ENCODE measurements around the gene PRAF2. TPM values are rescaled to one million over a fixed set of nuclear protein-coding genes. Genes with fewer than 3 reads are reported as not detected.

PRAF2 gene
- total and polyA plus RNA-seq, 4 donors, result 30.8 to 54.3 (median 38.9) TPM

Other genes with a start within 250 kb of the PRAF2 start
- gene ERAS, start 247.5 kb downstream of the PRAF2 start, total RNA-seq, result not detected
- under 1 TPM in 1 of 2 donors, not detected in 1; 0.69 TPM for gene ERAS, start 247.5 kb downstream of the PRAF2 start, polyA plus RNA-seq
- gene PCSK1N, start 238.4 kb downstream of the PRAF2 start, total RNA-seq, result under 1 TPM in 1 of 2 donors, not detected in 1; 0.45 TPM
- gene PCSK1N, start 238.4 kb downstream of the PRAF2 start, polyA plus RNA-seq, result under 1 TPM; 0.43 to 0.88 TPM
- 10 to 100 TPM; 26.2 TPM for gene TIMM17B, start 176.2 kb downstream of the PRAF2 start, total RNA-seq
- gene TIMM17B, start 176.2 kb downstream of the PRAF2 start, polyA plus RNA-seq, result 10 to 100 TPM; 38.6 to 44.5 TPM
- 10 to 100 TPM; 48.8 to 49.3 TPM for gene PQBP1, start 176.1 kb downstream of the PRAF2 start, total RNA-seq
- gene PQBP1, start 176.1 kb downstream of the PRAF2 start, polyA plus RNA-seq, result 100 to 1,000 TPM in 1 of 2 donors, 10 to 100 TPM in 1; 75.0 to 112 TPM
- 10 to 100 TPM; 14.2 to 18.3 TPM for gene SLC35A2, start 162.4 kb downstream of the PRAF2 start, total RNA-seq
- 10 to 100 TPM in 1 of 2 donors, 1 to 10 TPM in 1; 5.0 to 18.6 TPM for gene SLC35A2, start 162.4 kb downstream of the PRAF2 start, polyA plus RNA-seq
- 1 to 10 TPM; 8.1 to 9.2 TPM for gene PIM2, start 155.0 kb downstream of the PRAF2 start, total RNA-seq
- gene PIM2, start 155.0 kb downstream of the PRAF2 start, polyA plus RNA-seq, result 1 to 10 TPM; 3.6 to 5.1 TPM
- gene OTUD5, start 116.4 kb downstream of the PRAF2 start, total RNA-seq, result 10 to 100 TPM; 37.4 to 47.5 TPM
- gene OTUD5, start 116.4 kb downstream of the PRAF2 start, polyA plus RNA-seq, result 10 to 100 TPM; 26.4 to 50.6 TPM
- 1 to 10 TPM; 3.4 to 4.8 TPM for gene KCND1, start 102.2 kb downstream of the PRAF2 start, total RNA-seq
- gene KCND1, start 102.2 kb downstream of the PRAF2 start, polyA plus RNA-seq, result 1 to 10 TPM in 1 of 2 donors, under 1 TPM in 1; 0.88 to 2.8 TPM
- 10 to 100 TPM; 46.1 to 53.7 TPM for gene GRIPAP1, start 71.7 kb downstream of the PRAF2 start, total RNA-seq
- gene GRIPAP1, start 71.7 kb downstream of the PRAF2 start, polyA plus RNA-seq, result 10 to 100 TPM; 17.3 to 37.2 TPM
- 10 to 100 TPM; 67.7 to 70.6 TPM for gene TFE3, start 30.6 kb downstream of the PRAF2 start, total RNA-seq
- 10 to 100 TPM; 23.4 to 47.0 TPM for gene TFE3, start 30.6 kb downstream of the PRAF2 start, polyA plus RNA-seq
- 1 to 10 TPM; 5.1 to 7.6 TPM for gene CCDC120, start 15.0 kb downstream of the PRAF2 start, total RNA-seq
- gene CCDC120, start 15.0 kb downstream of the PRAF2 start, polyA plus RNA-seq, result 1 to 10 TPM; 4.3 to 6.4 TPM
- gene WDR45, start 5.9 kb upstream of the PRAF2 start, total RNA-seq, result 10 to 100 TPM; 66.1 to 84.4 TPM
- gene WDR45, start 5.9 kb upstream of the PRAF2 start, polyA plus RNA-seq, result 100 to 1,000 TPM in 1 of 2 donors, 10 to 100 TPM in 1; 73.0 to 236 TPM
- 10 to 100 TPM; 15.8 to 20.4 TPM for gene GPKOW, start 49.7 kb upstream of the PRAF2 start, total RNA-seq
- 10 to 100 TPM; 14.3 to 22.8 TPM for gene GPKOW, start 49.7 kb upstream of the PRAF2 start, polyA plus RNA-seq
- gene MAGIX, start 88.8 kb upstream of the PRAF2 start, total RNA-seq, result 1 to 10 TPM; 2.7 to 2.8 TPM
- 1 to 10 TPM; 1.9 to 4.9 TPM for gene MAGIX, start 88.8 kb upstream of the PRAF2 start, polyA plus RNA-seq
- 100 to 1,000 TPM; 159 to 201 TPM for gene PLP2, start 97.9 kb upstream of the PRAF2 start, total RNA-seq
- gene PLP2, start 97.9 kb upstream of the PRAF2 start, polyA plus RNA-seq, result 100 to 1,000 TPM; 203 to 337 TPM
- gene PRICKLE3, start 112.4 kb upstream of the PRAF2 start, total RNA-seq, result 10 to 100 TPM; 11.9 to 13.3 TPM
- 1 to 10 TPM; 2.8 to 7.2 TPM for gene PRICKLE3, start 112.4 kb upstream of the PRAF2 start, polyA plus RNA-seq
- 1 to 10 TPM; 2.4 to 4.5 TPM for gene SYP, start 126.2 kb upstream of the PRAF2 start, total RNA-seq
- 1 to 10 TPM; 3.0 to 5.3 TPM for gene SYP, start 126.2 kb upstream of the PRAF2 start, polyA plus RNA-seq
- gene CACNA1F, start 159.3 kb upstream of the PRAF2 start, total RNA-seq, result under 1 TPM; 0.06 to 0.42 TPM
- gene CACNA1F, start 159.3 kb upstream of the PRAF2 start, polyA plus RNA-seq, result under 1 TPM; 0.03 to 0.38 TPM
- 10 to 100 TPM; 11.6 to 12.5 TPM for gene CCDC22, start 161.5 kb upstream of the PRAF2 start, total RNA-seq
- gene CCDC22, start 161.5 kb upstream of the PRAF2 start, polyA plus RNA-seq, result 10 to 100 TPM in 1 of 2 donors, 1 to 10 TPM in 1; 5.3 to 17.2 TPM
- under 1 TPM in 1 of 2 donors, not detected in 1; 0.32 TPM for gene FOXP3, start 190.7 kb upstream of the PRAF2 start, total RNA-seq
- not detected for gene FOXP3, start 190.7 kb upstream of the PRAF2 start, polyA plus RNA-seq
- 1 to 10 TPM; 7.9 to 9.2 TPM for gene PPP1R3F, start 195.8 kb upstream of the PRAF2 start, total RNA-seq
- gene PPP1R3F, start 195.8 kb upstream of the PRAF2 start, polyA plus RNA-seq, result 1 to 10 TPM; 1.9 to 6.3 TPM
- gene GAGE10, start 229.6 kb upstream of the PRAF2 start, total RNA-seq, result not detected
- gene GAGE10, start 229.6 kb upstream of the PRAF2 start, polyA plus RNA-seq, result not detected
- gene GAGE12J, start 248.0 kb upstream of the PRAF2 start, total RNA-seq, result not detected
- gene GAGE12J, start 248.0 kb upstream of the PRAF2 start, polyA plus RNA-seq, result not detected